NOMO-1 (cell line): Measurements from ENCODE around the gene ARID1B.

Experiments used
- DNase-seq, 2 experiments: peaks; one replicate each; lab custom pipeline; 2025; ENCODE audit not compliant: unreplicated experiment in 2 of 2; lab: John Stamatoyannopoulos, UW

Gene ARID1B

DNA sequence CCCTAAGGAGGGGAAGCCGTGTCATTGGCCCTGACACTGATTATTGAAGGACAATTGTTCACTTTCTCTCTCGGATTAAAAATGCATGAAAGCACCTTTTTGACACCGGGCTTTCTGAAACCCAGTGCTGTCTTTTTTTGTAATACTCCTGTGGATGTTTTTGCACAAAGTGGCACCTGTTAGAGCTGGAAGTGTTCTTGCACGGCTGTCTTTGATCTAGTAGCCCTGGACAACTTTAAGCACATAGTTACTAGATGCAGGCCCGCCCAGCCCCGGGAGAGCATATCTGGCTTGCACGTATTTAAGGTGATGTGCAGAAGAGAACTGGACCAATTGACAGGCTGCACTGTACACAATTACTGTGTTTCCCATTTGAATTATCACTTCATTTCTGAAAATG is 72.6 kb downstream of the ARID1B start:
- DNase-seq = no peak

- peak; percentile 4 to 60 for DNase-seq
Measured at GRCh38 chr6:156850353-156850752, 73.2 kb downstream of the ARID1B start.

DNA sequence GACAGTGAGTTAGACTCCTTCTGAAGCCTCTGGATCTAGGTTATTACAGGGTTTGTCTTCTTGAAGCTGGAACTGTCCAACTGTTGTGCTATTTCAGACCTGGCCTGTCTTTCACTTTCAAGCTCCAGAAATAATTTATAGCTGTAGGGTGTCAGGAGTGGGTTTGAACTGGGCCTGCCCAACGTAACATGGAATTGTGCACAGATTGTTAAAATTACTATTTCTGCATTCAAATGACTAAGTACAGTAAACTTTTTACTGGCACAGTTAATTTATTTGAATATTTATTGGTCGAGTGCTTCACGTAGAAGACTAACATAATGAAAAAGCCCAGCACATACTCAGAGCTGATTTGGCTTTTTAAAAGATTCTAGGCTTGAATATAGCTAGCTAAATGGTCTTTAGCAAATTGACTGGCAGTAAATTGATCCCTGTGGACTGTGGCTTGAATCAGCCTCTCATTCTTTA is 74.3 kb downstream of the ARID1B start:
- no peak for DNase-seq

GRCh38 chr6:156852147-156852857 is 75.1 kb downstream of the ARID1B start:
- DNase-seq = no peak

DNA sequence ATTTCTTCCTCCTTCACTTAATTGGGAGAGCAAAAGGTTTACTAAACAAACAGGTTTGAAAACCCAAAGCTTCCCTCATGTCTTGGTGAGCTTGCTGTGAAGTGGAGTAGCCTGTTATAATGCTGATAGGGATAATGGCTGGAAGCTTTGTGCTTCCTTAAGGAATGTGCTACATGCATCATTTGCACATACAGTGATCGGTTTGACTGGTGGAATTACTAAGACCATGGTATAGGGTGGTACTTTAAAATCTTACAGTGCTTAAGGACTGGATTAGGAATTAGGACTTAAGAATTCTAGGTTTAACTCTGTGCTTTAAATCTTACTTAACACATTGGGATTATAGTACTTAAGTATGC is 75.7 kb downstream of the ARID1B start:
- no peak for DNase-seq

- no peak for DNase-seq
Measured at GRCh38 chr6:156853733-156854132, 76.6 kb downstream of the ARID1B start.

DNA sequence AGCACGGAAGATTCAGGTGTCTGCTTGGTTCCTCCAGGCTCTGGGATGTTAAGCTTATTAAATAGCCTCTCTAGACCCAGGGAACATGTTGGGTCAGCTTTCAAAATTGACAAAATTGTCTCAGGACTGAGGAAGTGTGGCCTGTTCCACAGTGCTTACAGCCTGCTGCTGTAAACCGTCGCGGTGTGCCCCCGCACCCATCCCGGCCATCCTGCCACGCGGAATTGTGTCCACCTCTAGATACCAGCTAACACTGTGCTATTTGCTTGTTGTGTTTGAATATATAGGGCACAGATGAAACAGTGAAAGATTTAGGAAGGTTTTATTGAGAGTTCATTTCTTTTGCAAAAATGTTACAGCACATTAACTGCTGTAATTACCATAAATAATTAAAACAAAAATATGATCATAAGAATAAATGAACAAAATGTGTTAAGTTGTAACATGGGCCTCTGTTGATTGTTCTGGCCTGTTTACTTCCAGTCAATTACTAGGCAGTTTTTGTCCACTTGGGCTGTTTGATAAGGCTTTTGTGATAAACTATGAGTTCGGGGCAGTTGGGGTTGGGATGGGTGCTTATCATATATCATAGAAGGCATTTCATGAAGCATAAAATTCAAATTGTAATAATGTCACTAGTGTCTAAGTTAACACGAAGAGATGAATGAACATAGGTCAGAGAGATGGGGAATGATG is 77.4 kb downstream of the ARID1B start:
- no peak for DNase-seq

GRCh38 chr6:156857573-156857972 is 80.4 kb downstream of the ARID1B start:
- no peak for DNase-seq

- DNase-seq = no peak
Measured at GRCh38 chr6:156859686-156860085, 82.5 kb downstream of the ARID1B start.

DNA sequence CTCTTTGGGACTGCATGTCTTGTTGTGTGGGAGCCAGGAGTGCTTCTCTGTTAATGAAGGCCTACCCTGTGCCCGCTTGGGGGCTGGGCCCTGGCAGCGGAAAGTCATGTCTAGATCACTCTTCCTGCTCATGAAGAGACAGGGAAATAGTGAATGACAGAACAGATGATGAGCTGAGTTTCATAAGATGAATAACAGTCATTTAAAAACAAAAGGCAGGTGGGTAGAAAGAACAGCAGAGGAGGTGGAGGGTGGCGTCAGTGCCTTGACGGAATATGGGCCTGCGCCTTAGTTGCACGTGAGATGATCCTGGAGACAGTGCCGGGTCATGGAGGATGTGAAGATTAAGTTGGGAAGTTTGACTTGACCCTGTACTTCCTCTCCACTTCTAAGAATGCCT is 85.5 kb downstream of the ARID1B start:
- no peak for DNase-seq

- DNase-seq = peak in 1 of 2 experiments; percentile 3
Measured at GRCh38 chr6:156863504-156863903, 86.3 kb downstream of the ARID1B start.

GRCh38 chr6:156864557-156864956 is 87.4 kb downstream of the ARID1B start:
- DNase-seq = no peak

DNA sequence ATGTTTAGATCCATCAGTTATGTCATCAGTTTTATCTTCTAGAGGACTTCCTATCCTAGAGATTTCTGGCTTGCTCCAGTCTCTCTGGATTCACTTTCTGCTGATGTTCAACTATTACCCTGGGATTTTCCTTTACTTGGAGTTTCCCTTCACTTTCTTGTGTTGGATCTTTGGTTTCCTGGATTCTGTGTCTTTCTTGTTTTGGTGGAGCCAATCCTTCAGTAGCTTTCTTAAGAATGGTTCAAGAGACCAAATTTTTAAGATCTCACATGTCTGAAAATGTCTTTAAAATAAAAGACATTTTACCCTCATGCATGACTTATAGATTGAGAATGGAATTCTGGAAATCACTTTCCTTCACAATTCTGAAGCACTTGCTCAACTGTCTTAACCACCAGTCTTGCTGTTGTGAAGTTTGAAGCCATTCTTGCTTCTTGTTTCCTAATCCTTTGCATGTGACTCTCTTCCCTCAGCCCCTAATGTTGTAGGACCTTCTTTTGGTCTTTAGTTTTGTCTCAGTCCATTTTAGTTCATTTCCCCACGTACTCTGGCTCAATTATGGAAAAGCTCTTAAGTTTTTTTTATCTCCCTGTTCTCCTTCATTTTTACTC is 87.9 kb downstream of the ARID1B start:
- no peak for DNase-seq

DNA sequence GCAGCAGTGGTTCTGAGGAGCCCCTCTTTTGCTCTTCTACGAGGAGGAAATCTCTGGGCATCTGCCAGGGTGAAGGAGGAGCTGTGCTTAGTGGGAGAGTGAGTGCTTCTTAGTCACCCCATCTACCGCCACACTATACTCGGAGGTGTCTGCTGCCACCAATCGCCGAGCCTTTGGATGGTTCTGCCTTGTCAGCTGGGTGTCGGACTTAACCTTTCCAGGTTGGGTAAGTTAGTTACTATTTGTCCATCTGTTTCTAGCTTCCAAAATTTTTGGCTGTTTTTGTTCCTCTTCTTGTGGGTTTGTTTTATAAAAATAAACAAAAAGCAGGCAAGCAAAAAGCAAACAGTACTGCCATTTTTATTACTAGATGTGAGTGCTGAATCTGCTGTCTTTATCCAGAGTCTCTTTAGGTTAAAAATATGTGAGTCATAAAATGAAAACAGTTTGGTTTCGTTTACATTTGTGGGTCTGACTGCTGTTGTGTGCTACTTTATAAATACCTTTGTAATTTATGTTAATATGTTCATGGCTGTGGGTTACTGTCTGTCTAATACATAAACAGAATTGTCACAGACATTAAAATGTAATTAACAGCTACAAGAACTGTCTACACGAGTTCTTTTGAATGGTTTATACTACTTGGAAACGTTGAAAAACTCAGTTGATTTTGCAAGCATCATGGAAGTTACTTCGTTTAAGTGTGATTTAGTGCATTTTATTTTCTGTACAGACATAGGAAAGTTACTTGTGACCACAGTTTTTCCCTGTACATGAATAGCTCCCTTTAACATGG is 89.2 kb downstream of the ARID1B start:
- no peak for DNase-seq

GRCh38 chr6:156867121-156867520 is 89.9 kb downstream of the ARID1B start:
- no peak for DNase-seq

DNA sequence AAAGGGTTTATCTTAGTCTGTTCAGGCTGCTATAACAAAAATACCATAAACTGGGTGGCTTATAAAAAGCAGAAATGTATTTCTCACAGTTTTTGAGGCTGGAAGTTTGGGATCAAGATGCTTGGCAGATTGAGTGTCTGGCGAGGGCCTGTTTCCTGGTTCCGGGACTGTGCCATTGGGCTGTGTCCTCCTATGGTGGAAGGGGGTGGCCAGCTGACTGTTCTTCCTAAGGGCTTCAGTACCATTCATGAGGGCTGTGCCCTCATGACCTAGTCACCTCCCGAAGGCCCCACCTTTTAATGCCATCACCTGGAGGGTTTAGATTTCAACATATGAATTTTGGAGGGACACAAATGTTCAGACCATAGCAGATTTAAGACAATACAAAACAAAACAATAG is 91.2 kb downstream of the ARID1B start:
- DNase-seq = no peak

- DNase-seq = no peak
Measured at GRCh38 chr6:156869980-156870398, 92.8 kb downstream of the ARID1B start.

DNA sequence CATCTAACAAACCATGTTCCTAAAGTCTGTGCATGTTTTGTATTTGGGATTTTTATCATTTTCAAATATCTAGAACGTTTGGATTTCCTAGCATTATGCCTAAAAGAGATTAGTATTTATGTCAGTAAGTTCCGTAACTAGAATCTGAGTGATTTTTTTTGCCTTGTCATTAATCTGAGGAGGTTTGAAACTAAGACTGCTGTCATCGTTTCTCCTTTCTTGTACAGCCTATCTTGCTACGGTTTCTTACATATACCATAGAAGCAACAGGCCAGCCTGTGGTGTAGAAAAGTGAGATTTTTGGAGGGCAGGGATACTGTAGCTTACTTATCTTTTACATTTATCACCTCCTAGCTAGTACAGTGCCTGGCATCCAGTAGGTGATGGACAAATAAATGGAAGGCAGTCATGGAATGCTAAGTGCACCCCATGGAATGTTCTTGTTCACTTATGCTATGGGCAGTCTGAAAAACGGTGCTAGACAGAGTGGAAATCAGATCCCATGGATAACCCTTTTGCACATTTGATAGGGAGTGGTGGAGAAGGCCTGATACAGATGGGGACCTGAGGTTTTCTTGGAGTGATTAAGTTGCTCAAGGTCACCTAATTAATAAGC is 93.9 kb downstream of the ARID1B start:
- no peak for DNase-seq

DNA sequence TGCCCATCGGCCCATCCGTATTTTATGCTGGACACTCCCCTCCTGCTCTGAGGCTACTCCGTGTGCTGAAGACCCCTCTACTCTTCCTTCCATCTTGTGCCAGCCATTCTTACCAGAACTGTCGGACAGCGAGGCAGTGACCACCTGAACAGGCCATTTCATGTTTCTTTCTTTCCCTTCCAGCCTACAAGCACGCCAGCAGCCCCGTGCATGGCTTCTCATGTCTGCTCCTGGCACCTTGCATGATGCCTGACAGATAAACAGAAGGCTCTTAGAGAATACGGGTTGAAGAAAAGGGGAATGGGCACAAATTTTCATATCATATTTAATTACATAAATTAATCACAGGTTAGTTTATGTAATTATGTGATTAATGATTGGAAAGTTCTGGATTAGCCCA is 95.7 kb downstream of the ARID1B start:
- DNase-seq = no peak

DNA sequence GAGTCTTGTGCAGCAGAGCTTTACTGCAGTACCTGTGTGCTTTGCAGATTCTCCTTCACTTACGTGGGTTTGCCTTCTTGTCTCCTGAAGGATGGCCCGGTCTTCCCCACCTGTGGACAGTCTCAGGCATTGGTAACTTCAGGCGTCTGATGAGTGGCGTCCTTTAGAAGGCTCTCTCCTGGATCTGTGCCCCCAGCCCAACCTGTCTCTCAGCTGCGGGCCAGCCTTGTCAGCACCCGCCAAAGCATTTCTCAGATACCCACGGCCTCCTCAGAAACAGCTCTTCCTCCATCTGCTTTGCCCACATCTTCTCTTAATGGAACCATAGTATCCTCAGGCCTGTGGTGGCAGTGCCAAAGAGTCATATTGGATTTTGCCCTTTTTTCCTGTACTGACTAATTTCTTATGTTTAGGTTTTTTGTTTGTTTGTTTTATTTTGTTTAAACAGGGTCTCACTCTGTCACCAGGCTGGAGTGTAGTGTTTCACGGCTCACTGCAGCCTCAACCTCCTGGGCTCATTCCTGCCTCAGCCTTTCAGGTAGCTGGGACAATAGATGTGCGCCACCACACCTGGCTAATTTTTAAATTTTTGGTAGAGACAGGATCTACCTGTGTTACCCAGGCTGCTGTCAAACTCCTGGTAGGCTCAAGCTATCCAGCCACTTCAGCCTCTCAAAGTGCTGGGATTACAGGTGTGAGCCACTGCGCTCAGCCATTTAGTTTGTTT is 96.6 kb downstream of the ARID1B start:
- no peak for DNase-seq
